Smooth muscle cell (in vitro differentiated cells): ENCODE measurements around the gene AK1. TPM values are rescaled to one million over a fixed set of nuclear protein-coding genes. Genes with fewer than 3 reads are reported as not detected.
"Not testable (repeated sequence)": the region's sequence is repeated elsewhere in the genome, so short reads cannot be mapped to it uniquely, and the experiment has no call there.

Experiments used
- DNase-seq: peaks from one replicate; lab custom pipeline; 2025; ENCODE audit not compliant: unreplicated experiment; lab: John Stamatoyannopoulos, UW
- H2AFZ ChIP-seq: fragments of 200-600 bp; sonication (generic); 2 replicates; pipeline ENCODE4 v1.6.0; 2016; ENCODE audit warnings: antibody characterized with exemption, low read depth, mild to moderate bottlenecking
- H3F3A ChIP-seq: fragments of 200-600 bp; sonication (generic); 2 replicates; pipeline ENCODE4 v1.6.0; 2017; ENCODE audit warnings: antibody characterized with exemption, low read depth
- H3K27ac ChIP-seq: fragments of 200-600 bp; sonication (generic); 2 replicates; pipeline ENCODE4 v1.5.1; 2016; ENCODE audit warnings: low read depth, mild to moderate bottlenecking
- H3K27me3 ChIP-seq: fragments of 200-600 bp; sonication (generic); 2 replicates; pipeline ENCODE4 v1.6.1; 2016; ENCODE audit warnings: low read depth, mild to moderate bottlenecking
- H3K36me3 ChIP-seq: fragments of 200-600 bp; sonication (generic); 2 replicates; pipeline ENCODE4 v1.5.1; 2016; ENCODE audit warnings: low read depth
- H3K4me1 ChIP-seq: fragments of 200-600 bp; sonication (generic); 2 replicates; pipeline ENCODE4 v1.5.1; 2016; ENCODE audit warnings: low read depth
- H3K4me2 ChIP-seq: fragments of 200-600 bp; sonication (generic); 2 replicates; pipeline ENCODE4 v1.6.0; 2016; ENCODE audit warnings: mild to moderate bottlenecking
- H3K4me3 ChIP-seq: fragments of 200-600 bp; sonication (generic); 2 replicates; pipeline ENCODE4 v1.5.1; 2016; ENCODE audit warnings: mild to moderate bottlenecking
- H3K79me2 ChIP-seq: fragments of 200-600 bp; sonication (generic); 2 replicates; pipeline ENCODE4 v1.6.0; 2016; ENCODE audit warnings: low read depth, mild to moderate bottlenecking
- H3K9ac ChIP-seq: fragments of 200-600 bp; sonication (generic); 2 replicates; pipeline ENCODE4 v1.6.0; 2016; ENCODE audit warnings: low read depth
- H3K9me3 ChIP-seq: fragments of 200-600 bp; sonication (generic); replicated peaks from 2 replicates; pipeline ENCODE4 v1.5.1; 2016; ENCODE audit warnings: low read depth
- H4K20me1 ChIP-seq: fragments of 200-600 bp; sonication (generic); 2 replicates; pipeline ENCODE4 v1.6.0; 2016; ENCODE audit warnings: low read depth
- WGBS: methylation state at CpG from one replicate; pipeline ENCODE4 v1.1.7; 2016; ENCODE audit warnings: low lambda C conversion rate; 5-methylcytosine and 5-hydroxymethylcytosine counted together
- polyA plus RNA-seq: library from polyadenylated mRNA; unstranded; fragments of >200 nt; fragmentation: Nextera tagmentation; extraction: Ambion mirVana; gene quantifications from 2 replicates; pipeline ENCODE4 v1.2.1, GENCODE V29; 2016
- total RNA-seq: library from RNA; depleted of rRNA; stranded (reverse); fragments of >200 nt; gene quantifications from 2 replicates; pipeline ENCODE4 v1.2.3, GENCODE V29; 2014
- TF ChIP-seq, protein P1 (sequence below): fragments of 200-600 bp; sonication (generic); IDR thresholded peaks from 2 replicates; pipeline ENCODE4 v1.5.1; 2017; ENCODE audit warnings: borderline replicate concordance, mild to moderate bottlenecking, antibody characterized with exemption; ENCODE audit not compliant: insufficient read depth, poor library complexity, severe bottlenecking

The AK1 gene
- total and polyA plus RNA-seq, 2 experiments from 2014 or later: 52.4 to 97.8 TPM

DNA sequence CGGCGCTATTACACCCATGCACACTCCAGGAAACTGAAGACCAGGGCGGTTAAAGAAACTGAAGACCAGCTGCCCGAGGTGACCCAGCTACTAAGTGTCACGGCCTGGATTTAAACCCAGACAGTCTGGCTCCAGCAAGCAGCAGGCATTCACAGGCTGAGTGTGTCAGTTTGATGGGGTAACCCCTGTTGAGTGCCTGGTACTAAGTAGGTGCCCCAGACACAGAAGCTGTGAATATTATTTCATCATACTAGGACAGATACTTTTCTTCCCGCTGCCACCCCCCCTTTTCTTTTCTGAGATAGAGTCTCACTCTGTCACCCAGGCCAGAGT, 30.3 kb downstream of the AK1 start:
- H3K9ac ChIP-seq: no peak overlapping the region
- no peak overlapping the region for H3K4me3 ChIP-seq
- no peaks in the 10 kb centered on the region for H3F3A ChIP-seq
- TF ChIP-seq, protein P1, sequence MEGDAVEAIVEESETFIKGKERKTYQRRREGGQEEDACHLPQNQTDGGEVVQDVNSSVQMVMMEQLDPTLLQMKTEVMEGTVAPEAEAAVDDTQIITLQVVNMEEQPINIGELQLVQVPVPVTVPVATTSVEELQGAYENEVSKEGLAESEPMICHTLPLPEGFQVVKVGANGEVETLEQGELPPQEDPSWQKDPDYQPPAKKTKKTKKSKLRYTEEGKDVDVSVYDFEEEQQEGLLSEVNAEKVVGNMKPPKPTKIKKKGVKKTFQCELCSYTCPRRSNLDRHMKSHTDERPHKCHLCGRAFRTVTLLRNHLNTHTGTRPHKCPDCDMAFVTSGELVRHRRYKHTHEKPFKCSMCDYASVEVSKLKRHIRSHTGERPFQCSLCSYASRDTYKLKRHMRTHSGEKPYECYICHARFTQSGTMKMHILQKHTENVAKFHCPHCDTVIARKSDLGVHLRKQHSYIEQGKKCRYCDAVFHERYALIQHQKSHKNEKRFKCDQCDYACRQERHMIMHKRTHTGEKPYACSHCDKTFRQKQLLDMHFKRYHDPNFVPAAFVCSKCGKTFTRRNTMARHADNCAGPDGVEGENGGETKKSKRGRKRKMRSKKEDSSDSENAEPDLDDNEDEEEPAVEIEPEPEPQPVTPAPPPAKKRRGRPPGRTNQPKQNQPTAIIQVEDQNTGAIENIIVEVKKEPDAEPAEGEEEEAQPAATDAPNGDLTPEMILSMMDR: no peak
- peak overlapping the region; percentile 48 for H3K27ac ChIP-seq
- no peaks in the 10 kb centered on the region for H3K9me3 ChIP-seq
- no peak overlapping the region for H2AFZ ChIP-seq
- DNase-seq: no peak
- H3K36me3 ChIP-seq: no peaks in the 10 kb centered on the region
- no peaks in the 10 kb centered on the region for H3K4me1 ChIP-seq
- no peaks in the 10 kb centered on the region for H4K20me1 ChIP-seq
- H3K79me2 ChIP-seq: no peaks in the 10 kb centered on the region
- H3K27me3 ChIP-seq: no peaks in the 10 kb centered on the region
- H3K4me2 ChIP-seq: peak overlapping the region; percentile 37
- WGBS: 23% methylated on average over 6 of the region's 6 CpGs

DNA sequence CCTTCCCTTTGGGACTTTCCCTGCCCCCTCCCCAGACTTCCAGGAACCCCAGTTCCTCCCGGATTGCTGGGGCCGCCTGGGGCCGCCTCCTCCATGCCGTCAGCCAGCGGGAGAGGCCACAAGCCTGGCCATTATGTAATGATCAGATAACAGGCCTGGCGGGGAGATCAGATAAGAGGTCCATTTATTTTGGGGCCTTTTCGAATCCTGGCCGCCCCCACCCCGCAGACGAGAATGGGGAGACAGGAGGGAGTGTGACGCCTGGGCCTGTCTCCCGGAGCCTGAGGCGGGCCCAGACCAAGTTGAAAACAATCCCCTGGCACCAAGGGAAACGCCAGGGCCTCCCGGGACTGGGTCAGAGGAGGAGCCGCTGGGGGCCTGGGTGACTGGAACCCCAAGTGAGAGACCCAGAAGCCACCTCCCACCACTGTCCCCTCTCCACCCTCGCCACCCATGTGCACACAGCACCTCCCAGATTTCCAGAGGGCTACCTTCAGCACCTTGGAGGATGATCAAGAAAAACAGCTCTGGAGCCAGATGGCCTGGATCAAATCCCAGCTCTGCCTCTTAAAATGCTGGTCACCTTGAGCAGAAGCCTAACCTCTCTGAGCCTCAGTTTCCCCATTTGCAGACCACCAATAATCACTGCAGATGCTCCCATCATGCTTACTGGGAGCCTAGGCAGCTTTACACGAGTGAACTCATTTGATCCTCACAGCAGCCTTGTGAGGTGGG, 30.9 kb downstream of the AK1 start:
- Histone ChIP-seq H2AFZ (no peak overlapping the region), H3K79me2 (no peaks in the 10 kb centered on the region), H3K4me1 (no peaks in the 10 kb centered on the region), H3K36me3 (no peaks in the 10 kb centered on the region), H3K9me3 (no peaks in the 10 kb centered on the region), H3K27ac (peak overlapping the region; percentile 48), H3K4me3 (no peak overlapping the region), H3K4me2 (peak overlapping the region; percentile 37), H3K27me3 (no peaks in the 10 kb centered on the region), H3K9ac (no peak overlapping the region), H3F3A (no peaks in the 10 kb centered on the region), H4K20me1 (no peaks in the 10 kb centered on the region)
- no peak for DNase-seq
- TF ChIP-seq, protein P1: no peak
- WGBS: 53% methylated on average over 18 of the region's 18 CpGs

DNA sequence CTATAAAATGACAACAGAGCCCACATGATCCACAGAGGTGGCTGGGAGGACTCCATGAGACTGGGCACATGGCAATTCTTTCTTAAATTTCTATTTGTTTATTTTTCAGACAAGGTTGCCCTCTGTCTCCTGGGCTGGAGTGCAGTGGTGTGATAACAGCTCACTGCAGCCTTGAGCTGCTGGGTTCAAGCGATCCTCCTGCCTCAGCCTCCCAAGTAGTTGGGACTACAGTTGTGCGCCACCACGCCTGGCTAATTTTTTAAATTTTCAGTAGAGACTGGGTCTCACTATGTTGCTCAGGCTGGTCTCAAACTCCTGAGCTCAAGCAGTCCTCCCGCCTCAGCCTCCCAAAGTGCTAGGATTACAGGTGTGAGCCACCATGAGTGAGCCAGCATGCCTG, 31.9 kb downstream of the AK1 start:
- DNase-seq, H3K79me2 ChIP-seq, H3K4me2 ChIP-seq, H3K27ac ChIP-seq, H3K4me3 ChIP-seq, H3K9me3 ChIP-seq, H3K4me1 ChIP-seq, H3K27me3 ChIP-seq, H3F3A ChIP-seq, H3K9ac ChIP-seq, H2AFZ ChIP-seq, H4K20me1 ChIP-seq, H3K36me3 ChIP-seq: not testable (repeated sequence)
- 99% methylated on average over 4 of the region's 4 CpGs for WGBS

DNA sequence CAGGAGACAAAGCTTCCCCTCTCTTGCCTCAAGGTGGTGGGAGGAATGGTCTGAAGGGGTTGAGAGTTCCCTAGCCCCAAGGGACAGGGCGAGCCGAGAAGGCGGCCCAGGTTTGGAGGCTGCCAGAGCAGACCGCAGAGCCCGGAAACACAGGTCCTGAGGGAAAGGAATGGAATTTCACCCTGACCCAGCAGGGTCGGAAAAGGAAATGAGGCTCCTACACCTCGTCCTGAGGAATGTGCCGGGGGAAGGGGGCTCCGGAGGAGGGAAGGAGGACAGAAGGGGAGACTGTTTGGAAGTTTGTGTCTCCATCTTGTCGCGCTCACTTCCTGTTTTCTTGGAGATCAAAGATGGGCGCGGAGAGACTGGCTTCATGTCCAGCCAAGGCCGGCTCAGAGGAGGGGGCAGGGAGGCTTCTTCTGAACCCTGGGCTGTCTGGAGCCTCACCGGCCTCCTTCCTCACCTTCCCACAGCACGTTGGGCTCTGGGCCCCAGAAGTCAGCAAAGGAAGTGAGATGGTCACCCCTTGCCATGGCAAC, 32.6 kb downstream of the AK1 start:
- Histone ChIP-seq H3K9ac (no peak overlapping the region), H3K79me2 (no peaks in the 10 kb centered on the region), H2AFZ (no peak overlapping the region), H3K27ac (peak overlapping the region; percentile 9), H3K4me1 (no peaks in the 10 kb centered on the region), H3K4me2 (no peak overlapping the region), H3K4me3 (no peak overlapping the region), H3K9me3 (no peaks in the 10 kb centered on the region), H4K20me1 (no peaks in the 10 kb centered on the region), H3K27me3 (no peaks in the 10 kb centered on the region), H3K36me3 (no peaks in the 10 kb centered on the region), H3F3A (peaks cover 5% of the 10 kb centered on the region)
- TF ChIP-seq, protein P1: no peak
- WGBS: 56% methylated on average over 16 of the region's 16 CpGs
- DNase-seq: no peak
